CD14-positive monocyte (primary cell): ENCODE data around the gene SS18L1. TPM values are rescaled to one million over a fixed set of nuclear protein-coding genes. Genes with fewer than 3 reads are reported as not detected.

Experiments
- DNase-seq, 3 donors: peaks; one replicate each; pipeline ENCODE4 v3.0.0-alpha.2; 2011 to 2022
- H2AFZ ChIP-seq: 2 replicates; pipeline ENCODE4 v1.6.0; 2012; ENCODE audit warnings: mild to moderate bottlenecking, low read depth, low read length, inconsistent platforms; ENCODE audit not compliant: insufficient read depth, poor library complexity, severe bottlenecking
- H3K27ac ChIP-seq, 2 donors: 1 replicate in 1 of 2; 2 replicates in 1 of 2; pipeline ENCODE4 v1.5.1; 2012 to 2013; ENCODE audit warnings: low read length in 2 of 2, control low read depth in 1 of 2, inconsistent platforms in 1 of 2, low read depth in 1 of 2, mild to moderate bottlenecking in 1 of 2
- H3K27me3 ChIP-seq, 2 donors: one replicate each; pipeline versions ENCODE4 v1.6.0 to v1.6.1; 2011 to 2013; ENCODE audit warnings: low read length in 2 of 2; ENCODE audit not compliant: control insufficient read depth in 2 of 2, insufficient read depth in 2 of 2
- H3K36me3 ChIP-seq, 2 donors: replicated peaks in 1 of 2; 1 replicate in 1 of 2; 2 replicates in 1 of 2; pipeline versions ENCODE4 v1.5.1 to v1.6.1; 2012 to 2013; ENCODE audit warnings: low read length in 2 of 2, control low read depth in 1 of 2, inconsistent platforms in 1 of 2, mild to moderate bottlenecking in 1 of 2; ENCODE audit not compliant: insufficient read depth in 2 of 2, control insufficient read depth in 1 of 2
- H3K4me1 ChIP-seq, 2 donors: 1 replicate in 1 of 2; 2 replicates in 1 of 2; pipeline versions ENCODE4 v1.5.1 to v1.6.1; 2012 to 2013; ENCODE audit warnings: low read length in 2 of 2, control low read depth in 1 of 2, inconsistent platforms in 1 of 2, mild to moderate bottlenecking in 1 of 2, moderate library complexity in 1 of 2; ENCODE audit not compliant: insufficient read depth in 2 of 2, control insufficient read depth in 1 of 2
- H3K4me2 ChIP-seq: replicated peaks from 2 replicates; pipeline ENCODE3; 2012; ENCODE audit warnings: low read length, moderate library complexity, mild to moderate bottlenecking; ENCODE audit not compliant: poor library complexity, severe bottlenecking; ENCODE audit errors: extremely low read depth
- H3K4me3 ChIP-seq, 3 experiments: fragments of 200-600 bp in 1 of 3; sonication (generic) in 1 of 3; replicated peaks in 1 of 3; 1 replicate in 2 of 3; 2 replicates in 1 of 3; pipeline ENCODE4 v1.5.1; 2011 to 2013; ENCODE audit warnings: low read length in 3 of 3, mild to moderate bottlenecking in 3 of 3, control low read depth in 2 of 3, low read depth in 2 of 3, inconsistent platforms in 1 of 3, moderate library complexity in 1 of 3
- H3K79me2 ChIP-seq: 2 replicates; pipeline ENCODE4 v1.6.0; 2012; ENCODE audit warnings: mild to moderate bottlenecking, control low read depth, inconsistent platforms, low read length, moderate library complexity; ENCODE audit not compliant: insufficient read depth
- H3K9ac ChIP-seq: 2 replicates; pipeline ENCODE4 v1.6.0; 2017; ENCODE audit warnings: low read length, mild to moderate bottlenecking; ENCODE audit not compliant: insufficient read depth, poor library complexity, severe bottlenecking
- H3K9me3 ChIP-seq, 2 donors: replicated peaks in 1 of 2; 1 replicate in 1 of 2; 2 replicates in 1 of 2; pipeline versions ENCODE4 v1.5.1 to v1.6.1; 2012 to 2013; ENCODE audit warnings: low read length in 2 of 2, control low read depth in 1 of 2; ENCODE audit not compliant: control insufficient read depth in 1 of 2, insufficient read depth in 1 of 2
- H4K20me1 ChIP-seq: 2 replicates; pipeline ENCODE4 v1.6.0; 2012; ENCODE audit warnings: mild to moderate bottlenecking, low read length, control low read depth, moderate library complexity; ENCODE audit not compliant: insufficient read depth
- H3K27ac Mint-ChIP-seq, 7 donors: one replicate each; pipeline ENCODE4 v1.8.0; 2020; ENCODE audit warnings: mild to moderate bottlenecking in 7 of 7, mixed read lengths in 7 of 7, moderate library complexity in 6 of 7, inconsistent platforms in 2 of 7
- H3K27me3 Mint-ChIP-seq, 3 donors: one replicate each; pipeline ENCODE4 v1.8.0; 2021 to 2022; ENCODE audit warnings: low read depth in 3 of 3, mild to moderate bottlenecking in 3 of 3, mixed read lengths in 3 of 3, moderate library complexity in 3 of 3, inconsistent platforms in 1 of 3
- H3K36me3 Mint-ChIP-seq, 2 donors: one replicate each; pipeline ENCODE4 v1.8.0; 2020; ENCODE audit warnings: mixed read lengths in 2 of 2, inconsistent platforms in 1 of 2, mild to moderate bottlenecking in 1 of 2
- H3K4me1 Mint-ChIP-seq: one replicate; pipeline ENCODE4 v1.8.0; 2020; ENCODE audit warnings: mild to moderate bottlenecking, mixed read lengths
- H3K4me3 Mint-ChIP-seq, 2 donors: one replicate each; pipeline ENCODE4 v1.8.0; 2020; ENCODE audit warnings: mild to moderate bottlenecking in 2 of 2, mixed read lengths in 2 of 2, moderate library complexity in 1 of 2
- H3K9me3 Mint-ChIP-seq, 7 donors: one replicate each; pipeline ENCODE4 v1.8.0; 2020 to 2022; ENCODE audit warnings: mixed read lengths in 7 of 7, mild to moderate bottlenecking in 6 of 7, moderate library complexity in 6 of 7, inconsistent platforms in 2 of 7
- CTCF ChIP-seq: fragments of 200-600 bp; IDR thresholded peaks from one replicate; pipeline ENCODE4 v1.8.0; 2022; ENCODE audit warnings: antibody characterized with exemption, mild to moderate bottlenecking
- WGBS: methylation state at CpG from one replicate; pipeline ENCODE4 v1.1.5; 2013; ENCODE audit warnings: missing lambda C conversion rate; ENCODE audit not compliant: insufficient coverage; 5-methylcytosine and 5-hydroxymethylcytosine counted together
- intact Hi-C, 2 donors: fragments of 100-400 bp; cut with micrococcal nuclease; formaldehyde crosslinking; loops; one replicate each; pipeline versions ENCODE4 v1.15.0 to v1.15.1; 2023
- polyA plus RNA-seq, 3 donors: library from polyadenylated mRNA; depleted of rRNA in 1 of 3; unstranded in 2 of 3; stranded (reverse) in 1 of 3; fragments of 300-500 nt in 2 of 3; fragments of >200 nt in 1 of 3; fragmentation: Illumina TruSeq in 2 of 3; gene quantifications; 1 replicate in 2 of 3; 2 replicates in 1 of 3; pipeline ENCODE4 v1.2.3, GENCODE V29; 2012 to 2021

The SS18L1 gene
- polyA plus RNA-seq, 3 donors: 0.75 to 16.5 (median 1.1) TPM

GRCh38 chr20:62156254-62156556, 12.6 kb downstream of the SS18L1 start:
- H3K36me3 Mint-ChIP-seq: peaks cover 48 to 76% of the 10 kb centered on the region in 2 donors
- Histone ChIP-seq H3K27me3 (no peaks in the 10 kb centered on the region), H3K36me3 (peaks cover 22 to 70% of the 10 kb centered on the region in 2 donors), H3K4me1 (no peaks in the 10 kb centered on the region), H3K9ac (no peak overlapping the region), H3K4me2 (no peak overlapping the region), H3K9me3 (peaks cover 8 to 26% of the 10 kb centered on the region in 2 donors), H4K20me1 (peaks cover 69% of the 10 kb centered on the region), H3K79me2 (peaks cover 57% of the 10 kb centered on the region), H3K27ac (peak overlapping the region in 1 of 2 donors; percentile 6), H3K4me3 (no peak overlapping the region), H2AFZ (no peak overlapping the region)
- peak overlapping the region in 2 of 7 donors; percentile 68 to 89 for H3K27ac Mint-ChIP-seq
- no peak for DNase-seq
- H3K4me3 Mint-ChIP-seq: no peak overlapping the region
- TF ChIP-seq CTCF: no peak
- WGBS: no CpG with 5 or more reads among the region's 3 CpGs
- intact Hi-C loops: loop anchor here (2.0 to 5.0 kb wide), 2 partner anchors 144 to 145 kb away; no protein-coding TSS in a partner anchor
- H3K4me1 Mint-ChIP-seq: peaks cover 3% of the 10 kb centered on the region
- peaks cover 13 to 22% (median 20%) of the 10 kb centered on the region in 7 donors for H3K9me3 Mint-ChIP-seq
- H3K27me3 Mint-ChIP-seq: peaks cover 0 to 3% (median 2%) of the 10 kb centered on the region in 3 donors

GRCh38 chr20:62156592-62157386, 13.2 kb downstream of the SS18L1 start:
- DNase-seq: peak; percentile 54 to 60 (median 58)
- H3K36me3 ChIP-seq: peaks cover 28 to 76% of the 10 kb centered on the region in 2 donors
- Mint-ChIP-seq H3K27me3 (peaks cover 0 to 3% (median 2%) of the 10 kb centered on the region in 3 donors), H3K4me3 (no peak overlapping the region), H3K36me3 (peaks cover 52 to 75% of the 10 kb centered on the region in 2 donors), H3K27ac (no peak overlapping the region), H3K9me3 (peaks cover 12 to 18% (median 18%) of the 10 kb centered on the region in 7 donors), H3K4me1 (peaks cover 3% of the 10 kb centered on the region)
- peak overlapping the region in 1 of 2 donors; percentile 6 for H3K27ac ChIP-seq
- intact Hi-C loops: loop anchor here (2.0 to 5.0 kb wide), 2 partner anchors 144 to 146 kb away; no protein-coding TSS in a partner anchor
- no peaks in the 10 kb centered on the region for H3K4me1 ChIP-seq
- H3K9ac ChIP-seq: no peak overlapping the region
- H4K20me1 ChIP-seq: peaks cover 63% of the 10 kb centered on the region
- peaks cover 51% of the 10 kb centered on the region for H3K79me2 ChIP-seq
- no peak overlapping the region for H3K4me2 ChIP-seq
- H3K9me3 ChIP-seq: peaks cover 8 to 20% of the 10 kb centered on the region in 2 donors
- 66% methylated on average over 19 of the region's 24 CpGs for WGBS
- no peak overlapping the region for H3K4me3 ChIP-seq
- H2AFZ ChIP-seq: no peak overlapping the region
- H3K27me3 ChIP-seq: no peaks in the 10 kb centered on the region
- TF ChIP-seq CTCF: peak; percentile 83
